Measurements from ENCODE around the gene CNDP2. TPM values are rescaled to one million over a fixed set of nuclear protein-coding genes. Genes with fewer than 3 reads are reported as not detected.

The CNDP2 gene
- polyA plus RNA-seq, 4 donors = 255 to 314 (median 258) TPM

GRCh38 chr18:74468547-74469061 is 27.6 kb upstream of the CNDP2 start:
- no peak for DNase-seq (ENCODE audit: low read depth in 4 of 4, low spot score in 2 of 4)

DNA sequence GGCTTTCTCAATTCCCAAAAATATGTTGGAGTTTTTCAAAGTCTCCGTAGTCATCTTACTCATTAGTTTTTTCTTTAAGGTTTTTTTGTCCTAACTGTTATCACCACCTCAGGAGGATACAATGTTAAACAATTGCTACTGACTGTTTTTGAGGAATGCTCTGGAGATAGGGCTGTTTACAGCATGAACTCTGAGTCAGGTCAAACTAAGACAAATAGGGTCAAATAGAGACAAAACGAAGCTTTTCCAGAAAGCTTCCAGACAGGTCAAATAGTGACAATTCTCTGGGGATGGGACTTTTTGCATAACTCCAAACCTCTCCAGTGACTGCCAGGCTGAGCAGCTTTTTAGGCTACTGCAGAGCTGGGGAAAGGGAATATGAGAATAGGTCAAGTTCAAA is 23.9 kb upstream of the CNDP2 start:
- DNase-seq (ENCODE audit: low read depth in 4 of 4, low spot score in 2 of 4) = no peak

- DNase-seq (ENCODE audit: low read depth in 4 of 4, low spot score in 2 of 4) = no peak
Measured at GRCh38 chr18:74473976-74474640, 22.1 kb upstream of the CNDP2 start.

GRCh38 chr18:74476140-74476539 is 20.0 kb upstream of the CNDP2 start:
- DNase-seq (ENCODE audit: low read depth in 4 of 4, low spot score in 2 of 4) = no peak

DNA sequence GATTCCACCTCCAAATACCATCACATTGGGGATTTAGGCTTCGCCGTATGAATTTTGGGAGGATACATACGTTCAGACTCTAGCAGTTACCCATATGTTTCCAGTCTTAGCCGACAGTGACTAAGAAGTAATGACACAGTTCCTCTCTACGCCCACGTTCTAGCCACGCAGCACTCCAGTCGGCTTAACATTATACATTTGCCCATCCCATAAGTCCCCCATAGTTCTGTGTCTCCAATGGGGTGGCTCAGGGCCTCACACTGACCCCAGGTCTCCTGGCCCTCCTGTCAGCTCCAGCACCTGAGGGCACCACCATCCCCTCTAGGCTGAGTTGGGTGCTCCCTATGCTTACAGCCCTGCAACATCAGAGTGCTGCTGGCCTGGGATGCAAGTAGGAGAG is 18.4 kb upstream of the CNDP2 start:
- DNase-seq (ENCODE audit: low read depth in 4 of 4, low spot score in 2 of 4) = no peak

- no peak for DNase-seq (ENCODE audit: low read depth in 4 of 4, low spot score in 2 of 4)
Measured at GRCh38 chr18:74478316-74478715, 17.8 kb upstream of the CNDP2 start.

DNA sequence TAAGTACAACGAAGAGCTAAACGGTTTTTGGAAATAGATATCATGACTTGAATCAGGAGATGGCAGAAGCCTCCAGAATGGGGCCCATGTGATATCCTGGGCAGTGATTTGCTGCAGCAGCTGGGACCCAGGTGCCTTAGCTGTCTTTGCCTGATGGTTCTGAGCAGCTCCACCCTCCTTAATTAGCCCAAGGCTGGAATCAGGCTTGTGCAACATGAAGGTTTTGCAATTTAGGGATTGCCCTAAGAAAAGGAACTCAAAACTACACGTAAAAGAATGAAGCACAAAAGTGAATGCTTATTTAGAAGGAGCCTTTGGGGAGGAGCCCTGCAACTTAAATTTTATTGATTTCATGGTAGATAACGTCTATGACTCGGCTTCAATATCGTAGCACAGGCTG is 17.3 kb upstream of the CNDP2 start:
- no peak for DNase-seq (ENCODE audit: low read depth in 4 of 4, low spot score in 2 of 4)

GRCh38 chr18:74479486-74480148 is 16.5 kb upstream of the CNDP2 start:
- no peak for DNase-seq (ENCODE audit: low read depth in 4 of 4, low spot score in 2 of 4)

DNA sequence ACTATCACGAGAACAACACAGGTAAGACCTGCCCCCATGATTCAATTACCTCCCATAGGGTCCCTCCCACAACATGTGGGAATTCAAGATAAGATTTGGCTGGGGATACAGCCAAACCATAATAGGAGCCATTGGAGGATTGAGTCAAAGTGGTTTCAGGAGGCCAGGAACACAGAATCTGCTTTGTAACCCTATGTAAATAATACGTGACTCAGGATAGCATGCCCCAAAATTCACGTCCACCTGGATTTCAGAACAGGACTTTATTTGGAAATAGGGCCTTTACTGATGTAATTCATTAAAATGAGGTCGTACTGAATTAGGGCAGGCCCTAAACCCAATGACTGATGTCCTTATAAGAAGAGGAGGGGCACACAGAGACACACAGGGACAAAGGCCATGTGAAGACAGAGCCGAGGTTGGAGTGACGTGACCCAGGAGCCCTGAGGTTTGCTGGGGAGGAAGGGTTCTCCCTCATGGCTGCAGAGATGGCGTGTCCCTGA is 16.0 kb upstream of the CNDP2 start:
- DNase-seq (ENCODE audit: low read depth in 4 of 4, low spot score in 2 of 4) = no peak

DNA sequence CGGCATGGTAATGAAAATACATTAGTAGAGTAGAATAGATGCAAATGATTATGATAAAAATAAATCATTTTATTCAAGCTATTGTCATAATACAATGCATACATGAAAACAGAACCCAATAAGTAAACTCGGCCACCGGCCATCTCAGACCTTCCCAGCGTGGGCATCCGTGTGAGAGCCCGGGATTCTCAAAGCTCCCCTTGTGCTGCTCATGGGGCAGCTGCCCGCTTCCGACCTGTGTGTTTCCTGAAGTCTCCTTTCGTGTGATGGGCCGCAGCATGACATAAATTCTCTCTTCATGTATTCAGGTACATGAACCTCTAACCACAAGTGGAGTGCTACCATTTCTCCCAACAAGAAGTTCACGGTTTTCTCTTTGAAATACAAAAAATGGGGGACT is 13.5 kb upstream of the CNDP2 start:
- DNase-seq (ENCODE audit: low read depth in 4 of 4, low spot score in 2 of 4) = no peak

- DNase-seq (ENCODE audit: low read depth in 4 of 4, low spot score in 2 of 4) = no peak
Measured at GRCh38 chr18:74486119-74486849, 9.9 kb upstream of the CNDP2 start.

GRCh38 chr18:74488354-74488753 is 7.8 kb upstream of the CNDP2 start:
- DNase-seq (ENCODE audit: low read depth in 4 of 4, low spot score in 2 of 4) = no peak

DNA sequence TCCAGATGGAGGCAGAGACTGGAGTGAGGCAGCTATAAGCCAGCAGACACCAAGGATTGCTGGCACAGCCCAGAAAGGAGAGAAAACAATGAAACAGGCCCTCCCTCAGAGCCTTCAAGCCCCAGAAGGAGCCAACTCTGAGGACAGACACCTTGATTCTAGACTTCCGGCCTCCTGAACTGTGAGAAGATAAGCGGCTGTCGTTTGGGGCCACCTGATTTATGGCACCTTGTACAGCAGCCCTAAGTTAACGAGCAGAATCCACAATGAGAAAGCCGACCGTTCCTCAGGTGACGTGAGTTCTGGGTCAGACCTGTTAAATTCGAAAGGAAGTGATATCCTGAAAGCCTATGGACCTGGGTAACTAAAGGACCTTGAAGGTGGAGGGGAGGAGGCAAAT is 7.3 kb upstream of the CNDP2 start:
- DNase-seq (ENCODE audit: low read depth in 4 of 4, low spot score in 2 of 4) = no peak

GRCh38 chr18:74489676-74490075 is 6.5 kb upstream of the CNDP2 start:
- no peak for DNase-seq (ENCODE audit: low read depth in 4 of 4, low spot score in 2 of 4)

DNA sequence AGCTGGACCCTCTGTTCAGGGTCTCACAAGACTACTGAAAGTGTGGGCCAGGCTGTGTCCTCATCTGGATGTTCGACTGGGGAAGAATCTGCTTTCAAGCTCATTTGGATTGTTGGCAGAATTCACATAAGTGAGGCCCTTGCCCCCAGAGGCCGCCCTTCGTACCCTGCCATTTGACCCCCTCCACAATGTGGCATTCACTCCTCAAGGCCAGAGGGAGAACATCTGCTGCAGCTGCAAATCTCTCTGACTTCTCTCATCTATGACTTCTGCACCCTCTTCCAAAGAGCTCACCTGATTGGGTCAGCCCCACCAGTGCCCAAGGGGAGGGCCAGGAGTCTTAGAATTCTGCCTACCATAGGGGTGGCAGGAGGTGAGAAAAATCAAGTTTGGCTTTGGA is 3.9 kb upstream of the CNDP2 start:
- DNase-seq (ENCODE audit: low read depth in 4 of 4, low spot score in 2 of 4) = no peak

GRCh38 chr18:74493689-74494088 is 2.5 kb upstream of the CNDP2 start:
- DNase-seq (ENCODE audit: low read depth in 4 of 4, low spot score in 2 of 4) = no peak

DNA sequence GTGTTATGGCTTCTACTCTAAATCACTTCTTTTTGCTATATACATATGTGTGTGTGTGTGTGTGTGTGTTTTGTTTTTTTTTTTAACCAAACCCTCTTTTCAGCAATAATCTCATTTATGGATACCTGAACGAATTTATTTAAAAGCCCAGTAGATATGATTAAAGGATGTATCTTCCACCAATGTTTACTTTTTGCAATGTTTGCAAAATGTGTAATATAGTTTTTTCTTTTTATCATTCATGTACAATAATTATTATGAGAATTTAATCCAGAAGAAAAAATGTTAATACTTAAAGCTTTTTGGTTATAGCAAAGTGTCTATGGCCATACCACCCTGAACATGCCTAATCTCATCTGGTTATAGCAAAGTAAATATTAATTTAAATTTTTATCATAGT is 1.6 kb upstream of the CNDP2 start:
- DNase-seq (ENCODE audit: low read depth in 4 of 4, low spot score in 2 of 4) = no peak

- no peak for DNase-seq (ENCODE audit: low read depth in 4 of 4, low spot score in 2 of 4)
Measured at GRCh38 chr18:74496508-74497323, 553 bp downstream of the CNDP2 start.

DNA sequence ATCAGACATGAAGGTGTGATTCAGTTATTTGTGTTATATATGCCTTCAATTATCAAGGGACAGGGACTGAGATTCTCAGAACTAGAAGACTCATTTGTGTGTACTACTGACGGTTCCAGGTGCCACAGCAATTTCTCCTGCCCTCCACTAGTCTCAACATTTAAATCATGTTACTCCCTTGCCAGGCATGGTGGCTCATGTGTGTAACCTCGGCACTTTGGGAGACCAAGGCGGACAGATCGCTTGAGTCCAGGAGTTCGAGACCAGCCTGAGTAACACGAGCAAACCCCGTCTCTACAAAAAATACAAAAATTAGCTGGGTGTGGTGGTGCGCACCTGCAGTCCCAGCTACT is 1.1 kb downstream of the CNDP2 start:
- no peak for DNase-seq (ENCODE audit: low read depth in 4 of 4, low spot score in 2 of 4)

DNA sequence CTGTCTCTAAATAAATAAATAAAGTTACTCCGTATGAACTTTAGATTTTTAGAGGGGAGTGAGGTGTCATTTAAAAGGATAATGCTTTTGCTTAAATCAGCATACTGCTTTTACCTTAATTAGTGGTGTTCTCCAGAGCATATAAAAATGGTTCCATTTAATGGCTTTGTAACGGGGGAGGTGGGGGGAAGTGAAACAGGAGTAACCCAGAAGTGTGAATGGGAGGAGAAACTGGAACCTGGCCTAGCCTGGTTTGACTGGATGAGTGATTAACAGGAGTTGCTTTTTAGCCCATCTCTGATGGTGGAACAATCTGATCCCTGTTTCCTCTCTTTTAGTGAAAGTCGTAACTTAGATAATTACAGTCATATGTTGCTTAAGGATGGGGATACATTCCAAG is 1.6 kb downstream of the CNDP2 start:
- DNase-seq (ENCODE audit: low read depth in 4 of 4, low spot score in 2 of 4) = no peak

Data from left renal cortex interstitium (tissue), 4 donors.